Measurements from ENCODE around the gene LRRC10B.
"Not testable (repeated sequence)": the region's sequence is repeated elsewhere in the genome, so short reads cannot be mapped to it uniquely, and the experiment has no call there.

LRRC10B gene

DNA sequence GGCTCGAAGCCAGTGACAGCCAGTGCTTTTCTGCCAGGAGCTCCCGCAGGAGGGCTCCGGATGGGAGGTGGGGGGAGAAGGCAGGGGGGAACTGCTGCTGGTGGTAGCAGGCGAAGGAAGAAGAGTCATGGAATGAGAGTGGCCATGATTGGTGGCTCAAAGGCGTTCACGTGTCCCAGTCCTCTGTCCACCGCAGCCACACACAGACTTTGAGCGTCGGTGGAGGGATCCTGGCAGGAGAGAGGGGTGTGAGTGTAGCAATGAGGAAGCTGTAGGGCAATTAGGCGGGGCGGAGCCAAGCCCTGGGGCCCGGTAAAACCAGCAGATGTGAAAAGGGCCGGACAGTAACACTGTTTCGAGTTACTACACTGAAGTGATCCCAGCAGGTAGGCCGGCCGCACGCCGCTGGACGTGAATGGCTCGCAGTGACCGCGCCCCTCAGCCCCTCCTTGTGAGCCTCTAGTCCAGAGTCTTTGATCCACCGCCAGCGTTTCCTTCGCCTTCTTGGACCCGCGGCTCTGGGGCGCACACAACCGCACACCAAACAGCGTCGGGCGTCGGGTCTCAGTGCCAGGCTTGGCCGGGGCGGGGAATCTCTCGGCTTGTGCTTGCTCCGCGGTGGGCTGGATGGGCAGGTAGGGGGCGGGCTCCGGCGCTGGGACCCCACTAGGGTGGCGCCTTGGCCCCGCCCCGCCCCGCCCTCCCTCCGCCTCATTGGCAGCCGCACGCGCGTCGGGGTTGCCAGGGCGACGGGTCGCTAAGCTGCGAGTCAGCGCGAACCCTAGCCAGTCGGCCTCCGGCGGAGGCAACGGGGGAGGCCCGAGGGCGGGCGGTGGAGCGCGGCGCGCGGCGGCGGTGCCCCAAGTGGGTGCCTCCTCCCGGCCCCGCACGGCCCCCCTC is at the start of gene LRRC10B:
Gene LRRC10B (plus strand): TSS at position 788 of the 900 bp plus-strand sequence. CDS start 250 bp downstream, outside the sequence.
- Histone ChIP-seq H3K4me3 (ENCODE audit: insufficient read length, low read depth) (peak within 1 kb of the TSS; percentile 48), H3K36me3 (ENCODE audit: insufficient read depth, insufficient read length, low read length) (no peaks in the 10 kb centered on the region), H3K9me3 (ENCODE audit: insufficient read depth, low read length) (no peaks in the 10 kb centered on the region), H3K9ac (ENCODE audit: insufficient read length, low read depth) (peak within 1 kb of the TSS; percentile 86), H3K27me3 (ENCODE audit: insufficient read depth, insufficient read length) (peaks cover 44% of the 10 kb centered on the region), H3K4me1 (ENCODE audit: insufficient read depth, insufficient read length) (peaks cover 41% of the 10 kb centered on the region)
- DNase-seq (ENCODE audit: low read depth, low spot score) = peak; percentile 76
- TF ChIP-seq SUZ12 (IDR thresholded peaks at IDR 0.05; ENCODE audit: extremely low read depth, insufficient read depth, insufficient read length) (no peak), YY1 (IDR thresholded peaks at IDR 0.05; ENCODE audit: insufficient read depth, insufficient read length) (no peak)

DNA sequence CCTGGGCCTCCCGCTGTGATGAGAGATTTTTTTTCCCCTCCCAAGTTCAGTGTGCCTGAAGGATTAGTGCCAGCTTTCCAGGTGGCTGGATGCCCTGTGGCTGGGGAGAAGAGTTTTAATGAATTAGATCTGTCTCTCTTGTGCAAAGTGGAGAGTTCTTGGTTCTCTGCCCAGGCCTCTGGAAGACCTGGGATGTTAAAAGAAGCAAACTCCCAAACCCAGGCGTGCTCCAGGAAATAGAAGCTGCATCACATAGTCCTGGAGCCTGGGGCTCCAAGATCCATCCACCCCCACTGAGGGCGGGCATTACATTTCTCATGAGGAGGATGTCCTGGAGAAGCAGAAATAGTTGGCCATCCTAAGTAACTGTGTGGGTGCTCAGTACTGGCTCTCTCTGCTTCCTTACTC is 48.1 kb upstream of the LRRC10B start:
- DNase-seq (ENCODE audit: low read depth, low spot score) = no peak
- H3K36me3 ChIP-seq (ENCODE audit: insufficient read depth, insufficient read length, low read length) = peaks cover 7% of the 10 kb centered on the region
- peaks cover 7% of the 10 kb centered on the region for H3K4me1 ChIP-seq (ENCODE audit: insufficient read depth, insufficient read length)
- no peak overlapping the region for H3K4me3 ChIP-seq (ENCODE audit: insufficient read length, low read depth)
- no peaks in the 10 kb centered on the region for H3K27me3 ChIP-seq (ENCODE audit: insufficient read depth, insufficient read length)
- no peaks in the 10 kb centered on the region for H3K9me3 ChIP-seq (ENCODE audit: insufficient read depth, low read length)
- H3K9ac ChIP-seq (ENCODE audit: insufficient read length, low read depth) = no peak overlapping the region
- TF ChIP-seq YY1 (IDR thresholded peaks at IDR 0.05; ENCODE audit: insufficient read depth, insufficient read length) (no peak), ZNF274 (IDR thresholded peaks at IDR 0.05; ENCODE audit: low read depth, low read length) (no peak), SUZ12 (IDR thresholded peaks at IDR 0.05; ENCODE audit: extremely low read depth, insufficient read depth, insufficient read length) (no peak)

DNA sequence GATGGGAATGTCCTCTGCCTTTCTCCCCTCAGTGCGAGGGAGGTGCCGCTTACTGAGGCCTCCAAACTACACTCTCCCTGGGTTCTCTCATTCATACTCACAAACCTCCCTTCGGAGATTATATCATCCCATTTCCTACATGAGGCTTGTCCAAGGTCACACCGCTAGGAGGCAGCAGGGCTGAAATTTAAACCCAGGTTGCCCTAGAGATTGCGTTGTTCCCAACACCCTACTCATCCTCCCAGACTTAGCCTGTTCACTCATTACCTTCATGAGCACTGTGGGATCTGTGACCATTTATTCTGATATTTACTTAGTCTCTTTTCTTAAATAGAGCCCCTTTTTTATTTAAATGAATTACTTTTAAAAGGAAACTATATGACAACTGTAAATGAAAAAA is 47.6 kb upstream of the LRRC10B start:
- no peak overlapping the region for H3K4me3 ChIP-seq (ENCODE audit: insufficient read length, low read depth)
- TF ChIP-seq SUZ12 (IDR thresholded peaks at IDR 0.05; ENCODE audit: extremely low read depth, insufficient read depth, insufficient read length) (no peak), YY1 (IDR thresholded peaks at IDR 0.05; ENCODE audit: insufficient read depth, insufficient read length) (no peak), ZNF274 (IDR thresholded peaks at IDR 0.05; ENCODE audit: low read depth, low read length) (no peak)
- peaks cover 7% of the 10 kb centered on the region for H3K4me1 ChIP-seq (ENCODE audit: insufficient read depth, insufficient read length)
- no peak for DNase-seq (ENCODE audit: low read depth, low spot score)
- peaks cover 4% of the 10 kb centered on the region for H3K36me3 ChIP-seq (ENCODE audit: insufficient read depth, insufficient read length, low read length)
- no peaks in the 10 kb centered on the region for H3K27me3 ChIP-seq (ENCODE audit: insufficient read depth, insufficient read length)
- no peak overlapping the region for H3K9ac ChIP-seq (ENCODE audit: insufficient read length, low read depth)
- no peaks in the 10 kb centered on the region for H3K9me3 ChIP-seq (ENCODE audit: insufficient read depth, low read length)

DNA sequence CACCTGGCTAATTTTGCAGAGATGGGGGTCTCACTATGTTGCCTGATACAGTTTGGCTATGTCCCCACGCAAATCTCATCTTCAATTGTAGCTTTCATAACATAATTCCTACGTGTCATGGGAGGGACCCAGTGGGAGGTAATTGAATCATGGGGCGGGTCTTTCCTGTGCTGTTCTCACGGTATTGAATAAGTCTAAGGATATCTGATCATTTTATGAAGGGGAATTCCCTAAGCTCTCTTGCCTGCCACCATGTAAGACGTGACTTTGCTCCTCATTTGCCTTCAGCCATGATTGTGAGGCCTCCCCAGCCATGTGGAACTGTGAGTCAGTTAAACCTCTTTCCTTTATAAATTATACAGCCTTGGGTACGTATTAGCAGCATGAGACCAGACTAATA is 40.9 kb upstream of the LRRC10B start:
- H3K27me3 ChIP-seq (ENCODE audit: insufficient read depth, insufficient read length); H3K4me1 ChIP-seq (ENCODE audit: insufficient read depth, insufficient read length); H3K9me3 ChIP-seq (ENCODE audit: insufficient read depth, low read length); H3K4me3 ChIP-seq (ENCODE audit: insufficient read length, low read depth); DNase-seq (ENCODE audit: low read depth, low spot score); H3K9ac ChIP-seq (ENCODE audit: insufficient read length, low read depth): not testable (repeated sequence)
- peaks cover 27% of the 10 kb centered on the region for H3K36me3 ChIP-seq (ENCODE audit: insufficient read depth, insufficient read length, low read length)

DNA sequence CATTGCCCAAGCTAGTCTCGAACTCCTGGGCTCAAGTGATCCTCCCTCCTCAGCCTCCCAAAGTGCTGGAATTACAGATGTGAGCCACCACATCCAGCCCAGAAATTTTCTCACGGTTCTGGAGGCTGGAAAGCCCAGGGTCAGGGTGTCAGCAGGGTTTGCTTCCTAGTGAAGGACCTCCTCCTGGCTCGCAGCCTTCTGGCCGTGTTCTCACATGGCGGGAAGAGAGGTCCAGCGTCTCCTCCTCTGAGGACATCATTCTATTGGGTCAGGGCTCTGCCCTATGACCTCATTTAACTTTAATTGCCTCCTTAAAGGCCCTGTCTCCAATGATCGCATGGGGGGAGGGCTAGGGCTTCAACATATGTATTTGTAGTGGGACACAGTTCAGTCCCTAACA is 40.5 kb upstream of the LRRC10B start:
- no peaks in the 10 kb centered on the region for H3K27me3 ChIP-seq (ENCODE audit: insufficient read depth, insufficient read length)
- H3K36me3 ChIP-seq (ENCODE audit: insufficient read depth, insufficient read length, low read length) = peaks cover 27% of the 10 kb centered on the region
- no peaks in the 10 kb centered on the region for H3K9me3 ChIP-seq (ENCODE audit: insufficient read depth, low read length)
- no peak for DNase-seq (ENCODE audit: low read depth, low spot score)
- H3K9ac ChIP-seq (ENCODE audit: insufficient read length, low read depth) = no peak overlapping the region
- no peak for TF ChIP-seq YY1 (IDR thresholded peaks at IDR 0.05; ENCODE audit: insufficient read depth, insufficient read length)
- no peak for TF ChIP-seq SUZ12 (IDR thresholded peaks at IDR 0.05; ENCODE audit: extremely low read depth, insufficient read depth, insufficient read length)
- TF ChIP-seq ZNF274 (IDR thresholded peaks at IDR 0.05; ENCODE audit: low read depth, low read length) = no peak
- no peak overlapping the region for H3K4me3 ChIP-seq (ENCODE audit: insufficient read length, low read depth)
- peaks cover 3% of the 10 kb centered on the region for H3K4me1 ChIP-seq (ENCODE audit: insufficient read depth, insufficient read length)

DNA sequence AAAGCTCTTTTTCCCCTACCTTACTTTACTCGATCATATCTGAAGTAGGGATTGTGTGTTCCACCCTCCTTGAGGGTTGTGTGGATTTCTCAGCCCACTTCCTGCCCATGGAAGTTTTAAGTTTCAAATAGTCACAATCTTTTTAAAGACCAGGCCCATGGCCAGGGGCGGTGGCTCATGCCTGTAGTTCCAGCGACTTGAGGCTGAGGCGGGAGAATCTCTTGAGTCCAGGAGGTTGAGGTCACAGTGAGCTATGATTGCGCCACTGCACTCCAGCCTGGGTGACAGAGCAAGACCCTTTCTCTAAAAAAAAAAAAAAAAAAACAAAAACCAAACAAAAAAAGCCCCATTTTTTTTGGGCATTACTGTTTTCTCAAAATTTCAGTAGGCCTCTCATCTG is 36.3 kb upstream of the LRRC10B start:
- no peak for DNase-seq (ENCODE audit: low read depth, low spot score)
- Histone ChIP-seq H3K9ac (ENCODE audit: insufficient read length, low read depth) (peak overlapping the region; percentile 3), H3K4me1 (ENCODE audit: insufficient read depth, insufficient read length) (peaks cover 8% of the 10 kb centered on the region)

DNA sequence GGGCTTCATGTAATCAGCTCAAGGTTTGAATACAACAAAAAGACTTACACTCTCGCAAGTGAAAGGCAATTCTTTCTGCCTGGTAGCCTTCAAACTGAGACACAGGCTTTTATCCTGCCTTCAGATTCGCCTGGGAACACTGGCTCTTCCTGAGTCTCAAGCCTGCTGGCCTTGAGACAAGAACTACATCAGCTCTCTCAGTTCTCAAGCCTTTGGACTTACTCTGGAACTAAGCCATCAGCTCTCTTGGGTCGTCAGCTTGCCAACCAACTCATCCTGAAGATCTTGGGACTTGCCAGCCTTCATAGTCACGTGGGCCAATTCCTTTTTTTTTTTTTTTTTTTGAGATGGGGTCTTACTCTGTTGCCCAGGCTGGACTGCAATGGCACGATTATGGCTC is 35.7 kb upstream of the LRRC10B start:
- H3K4me1 ChIP-seq (ENCODE audit: insufficient read depth, insufficient read length) = peaks cover 8% of the 10 kb centered on the region
- no peak for DNase-seq (ENCODE audit: low read depth, low spot score)
- H3K27me3 ChIP-seq (ENCODE audit: insufficient read depth, insufficient read length) = peaks cover under 1% of the 10 kb centered on the region
- no peaks in the 10 kb centered on the region for H3K9me3 ChIP-seq (ENCODE audit: insufficient read depth, low read length)
- H3K9ac ChIP-seq (ENCODE audit: insufficient read length, low read depth) = no peak overlapping the region
- peaks cover 21% of the 10 kb centered on the region for H3K36me3 ChIP-seq (ENCODE audit: insufficient read depth, insufficient read length, low read length)
- TF ChIP-seq ZNF274 (IDR thresholded peaks at IDR 0.05; ENCODE audit: low read depth, low read length) = no peak
- no peak for TF ChIP-seq YY1 (IDR thresholded peaks at IDR 0.05; ENCODE audit: insufficient read depth, insufficient read length)
- no peak for TF ChIP-seq SUZ12 (IDR thresholded peaks at IDR 0.05; ENCODE audit: extremely low read depth, insufficient read depth, insufficient read length)
- H3K4me3 ChIP-seq (ENCODE audit: insufficient read length, low read depth) = no peak overlapping the region

More for the DNA sequence above, 36.3 kb upstream of the LRRC10B start:
- no peak for TF ChIP-seq ZNF274 (IDR thresholded peaks at IDR 0.05; ENCODE audit: low read depth, low read length)
- TF ChIP-seq YY1 (IDR thresholded peaks at IDR 0.05; ENCODE audit: insufficient read depth, insufficient read length) = no peak
- TF ChIP-seq SUZ12 (IDR thresholded peaks at IDR 0.05; ENCODE audit: extremely low read depth, insufficient read depth, insufficient read length) = no peak
- no peak overlapping the region for H3K4me3 ChIP-seq (ENCODE audit: insufficient read length, low read depth)
- H3K9me3 ChIP-seq (ENCODE audit: insufficient read depth, low read length) = no peaks in the 10 kb centered on the region
- H3K27me3 ChIP-seq (ENCODE audit: insufficient read depth, insufficient read length) = no peaks in the 10 kb centered on the region
- peaks cover 21% of the 10 kb centered on the region for H3K36me3 ChIP-seq (ENCODE audit: insufficient read depth, insufficient read length, low read length)
